Fibroblast of mammary gland (primary cell): ENCODE results near the gene ZNF274.
"Not testable (repeated sequence)": the region's sequence is repeated elsewhere in the genome, so short reads cannot be mapped to it uniquely, and the experiment has no call there.

Experiments used
- DNase-seq: peaks from one replicate; pipeline ENCODE4 v3.0.0-alpha.2; 2010; ENCODE audit warnings: low read depth
- H3K4me3 ChIP-seq: 2 replicates; pipeline ENCODE4 v1.5.1; 2011; ENCODE audit warnings: low read depth, mild to moderate bottlenecking, low read length, moderate library complexity; ENCODE audit not compliant: control insufficient read depth
- TF ChIP-seq, protein P1 (sequence below): conservative IDR thresholded peaks from 2 replicates; pipeline ENCODE4 v1.5.1; 2011; ENCODE audit warnings: low read depth, low read length, inconsistent platforms; ENCODE audit not compliant: control insufficient read depth, insufficient read depth

ZNF274 gene

DNA sequence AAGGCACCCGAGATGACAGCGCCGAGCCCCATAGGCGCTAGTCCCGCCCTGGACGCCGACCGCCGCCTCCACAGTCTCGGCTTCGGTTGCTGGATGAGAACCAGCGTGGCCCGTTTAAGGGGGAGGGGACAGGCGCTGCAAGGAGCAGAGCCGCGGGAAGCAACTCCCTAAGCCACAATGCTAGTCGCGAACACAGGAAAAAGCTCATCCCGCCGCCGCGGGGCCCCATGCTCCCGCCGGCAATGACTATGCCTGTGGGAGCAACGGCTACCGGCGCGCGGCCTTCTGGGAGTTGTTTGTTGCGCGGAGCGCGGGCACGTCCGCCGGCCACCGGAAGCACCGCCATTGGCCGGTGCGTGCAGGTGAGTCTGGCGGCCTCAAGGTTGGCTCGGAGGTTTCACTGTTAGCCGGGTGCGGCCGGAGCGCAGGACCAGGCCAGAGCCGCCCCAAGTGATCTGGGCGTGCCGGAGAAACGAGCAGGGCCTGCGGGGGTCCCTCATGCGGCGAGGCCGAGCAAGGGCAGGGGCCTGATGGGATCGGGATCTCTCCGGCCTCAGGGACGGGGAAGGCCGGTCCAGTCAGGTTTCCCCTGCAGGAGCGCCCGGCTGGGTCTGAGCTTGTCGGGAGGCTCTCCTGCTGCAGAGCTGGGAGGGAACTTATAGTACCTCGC is 45.9 kb downstream of the ZNF274 start, which contains the start of gene ZNF544:
Gene ZNF544, plus strand, starts transcription at position 330 of the 670 bp plus-strand sequence. CDS start 15,110 bp downstream, outside the sequence.
- TF ChIP-seq, protein P1, sequence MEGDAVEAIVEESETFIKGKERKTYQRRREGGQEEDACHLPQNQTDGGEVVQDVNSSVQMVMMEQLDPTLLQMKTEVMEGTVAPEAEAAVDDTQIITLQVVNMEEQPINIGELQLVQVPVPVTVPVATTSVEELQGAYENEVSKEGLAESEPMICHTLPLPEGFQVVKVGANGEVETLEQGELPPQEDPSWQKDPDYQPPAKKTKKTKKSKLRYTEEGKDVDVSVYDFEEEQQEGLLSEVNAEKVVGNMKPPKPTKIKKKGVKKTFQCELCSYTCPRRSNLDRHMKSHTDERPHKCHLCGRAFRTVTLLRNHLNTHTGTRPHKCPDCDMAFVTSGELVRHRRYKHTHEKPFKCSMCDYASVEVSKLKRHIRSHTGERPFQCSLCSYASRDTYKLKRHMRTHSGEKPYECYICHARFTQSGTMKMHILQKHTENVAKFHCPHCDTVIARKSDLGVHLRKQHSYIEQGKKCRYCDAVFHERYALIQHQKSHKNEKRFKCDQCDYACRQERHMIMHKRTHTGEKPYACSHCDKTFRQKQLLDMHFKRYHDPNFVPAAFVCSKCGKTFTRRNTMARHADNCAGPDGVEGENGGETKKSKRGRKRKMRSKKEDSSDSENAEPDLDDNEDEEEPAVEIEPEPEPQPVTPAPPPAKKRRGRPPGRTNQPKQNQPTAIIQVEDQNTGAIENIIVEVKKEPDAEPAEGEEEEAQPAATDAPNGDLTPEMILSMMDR = no peak
- peak; percentile 67 for DNase-seq
- H3K4me3 ChIP-seq = peak within 1 kb of the TSS; percentile 77

DNA sequence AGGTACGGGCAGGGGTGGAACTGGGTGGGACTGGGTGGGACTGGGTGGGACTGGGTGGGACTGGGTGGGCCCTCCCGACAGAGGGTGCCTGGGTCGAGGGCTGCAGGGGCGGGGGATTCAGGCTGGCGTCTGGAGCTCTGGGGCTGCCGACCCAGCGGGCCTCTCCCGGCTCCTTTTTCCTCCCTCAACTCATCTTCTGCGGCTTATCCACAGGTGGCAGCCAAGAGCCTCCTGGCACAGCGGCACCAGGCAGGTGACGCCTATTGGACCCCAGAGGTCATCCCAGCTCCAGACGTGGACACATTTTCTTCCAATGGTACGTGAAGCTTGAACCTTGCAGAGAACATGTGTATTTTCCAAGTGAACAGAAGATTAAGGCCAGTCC is 46.4 kb downstream of the ZNF274 start:
- TF ChIP-seq, protein P1 = peak; percentile 45
- peak overlapping the region; percentile 77 for H3K4me3 ChIP-seq
- peak; percentile 49 for DNase-seq

DNA sequence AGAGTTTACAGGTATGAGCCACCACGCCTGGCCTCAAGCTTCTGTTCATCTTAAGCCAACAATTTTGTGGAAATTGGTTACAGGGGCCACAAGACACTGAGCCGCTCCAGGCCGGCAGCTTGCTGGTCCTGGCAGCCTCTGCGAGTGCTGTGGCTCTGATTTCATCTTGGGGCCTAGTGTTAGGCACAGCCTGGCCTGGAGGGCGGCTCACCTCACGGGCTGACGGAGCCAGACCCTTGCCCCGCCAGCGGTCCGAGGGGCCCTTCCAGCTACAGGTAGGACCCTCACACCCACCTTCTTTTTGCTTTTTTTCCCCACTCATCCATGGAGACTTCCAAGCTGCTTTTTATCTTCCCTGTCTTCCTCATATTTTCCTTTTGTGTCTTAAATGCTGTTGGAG is 54.5 kb downstream of the ZNF274 start:
- no peak for DNase-seq
- TF ChIP-seq, protein P1 = no peak
- no peak overlapping the region for H3K4me3 ChIP-seq

DNA sequence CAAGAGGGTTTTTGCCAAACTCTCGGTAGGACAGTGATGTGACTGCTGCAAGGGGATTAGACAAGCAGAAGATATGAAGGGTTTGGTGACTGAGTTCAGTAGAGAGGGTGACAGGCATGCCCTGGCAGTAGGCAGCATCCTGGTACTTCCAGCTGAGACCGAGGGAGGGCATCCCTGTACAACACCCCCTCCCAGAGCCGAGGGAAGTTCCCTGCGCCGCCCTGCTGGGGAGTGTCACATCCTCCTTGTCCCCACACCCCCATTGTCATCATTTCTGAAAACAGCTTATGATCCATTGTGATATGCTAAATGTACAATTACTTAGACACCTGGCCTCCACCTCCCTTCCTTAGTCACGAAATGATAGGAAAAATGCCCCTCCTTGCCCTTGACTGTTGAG is 60.5 kb downstream of the ZNF274 start:
- DNase-seq = no peak
- no peak overlapping the region for H3K4me3 ChIP-seq
- TF ChIP-seq, protein P1 = no peak

DNA sequence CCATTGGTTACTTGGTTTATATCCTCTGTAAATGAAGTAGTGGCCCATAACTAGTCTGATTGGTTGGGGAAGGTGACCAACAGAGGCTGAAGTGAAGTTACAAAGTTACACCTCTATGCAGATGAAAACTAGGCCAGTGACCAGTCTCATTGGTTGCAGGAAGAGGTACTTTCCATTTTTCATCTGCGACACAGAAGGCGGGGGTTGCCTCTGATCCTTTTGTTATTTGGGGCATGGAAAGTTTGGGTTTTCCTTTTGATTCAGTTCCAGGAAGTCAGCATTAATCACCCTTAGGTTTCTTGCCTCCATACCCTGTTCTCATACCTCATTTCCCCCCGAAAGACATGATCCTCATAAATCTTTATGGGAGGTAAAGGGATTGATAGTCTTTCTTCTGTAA is 66.0 kb downstream of the ZNF274 start:
- H3K4me3 ChIP-seq = no peak overlapping the region
- DNase-seq = no peak
- TF ChIP-seq, protein P1 = no peak

DNA sequence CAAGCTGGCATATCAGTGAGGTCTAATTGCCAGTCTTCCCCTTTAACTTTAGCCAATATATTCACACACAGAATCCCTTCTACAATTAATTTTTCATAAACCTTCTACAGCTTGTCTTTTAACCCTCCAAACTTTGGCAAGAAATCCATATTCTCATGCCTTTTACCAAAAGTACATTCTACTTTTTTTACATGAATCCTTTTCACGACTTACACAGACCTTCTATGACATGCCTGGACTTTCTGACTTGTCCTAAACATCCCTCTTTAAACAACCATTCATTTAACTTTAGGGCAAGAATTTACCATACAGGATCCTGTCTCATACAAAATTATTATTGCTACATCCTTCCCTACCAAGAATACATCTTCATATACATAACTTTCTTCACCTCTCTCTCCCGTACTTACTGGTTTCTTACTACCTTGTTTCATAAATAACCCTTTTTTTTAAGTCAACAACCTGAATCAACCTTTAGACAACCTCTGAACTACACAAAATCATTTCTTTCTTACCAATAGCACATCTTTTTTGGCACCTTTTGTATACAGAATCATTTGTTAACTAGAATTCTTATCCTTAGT is 69.3 kb downstream of the ZNF274 start:
- TF ChIP-seq, protein P1 = no peak
- DNase-seq = peak; percentile 31
- H3K4me3 ChIP-seq = no peak overlapping the region

DNA sequence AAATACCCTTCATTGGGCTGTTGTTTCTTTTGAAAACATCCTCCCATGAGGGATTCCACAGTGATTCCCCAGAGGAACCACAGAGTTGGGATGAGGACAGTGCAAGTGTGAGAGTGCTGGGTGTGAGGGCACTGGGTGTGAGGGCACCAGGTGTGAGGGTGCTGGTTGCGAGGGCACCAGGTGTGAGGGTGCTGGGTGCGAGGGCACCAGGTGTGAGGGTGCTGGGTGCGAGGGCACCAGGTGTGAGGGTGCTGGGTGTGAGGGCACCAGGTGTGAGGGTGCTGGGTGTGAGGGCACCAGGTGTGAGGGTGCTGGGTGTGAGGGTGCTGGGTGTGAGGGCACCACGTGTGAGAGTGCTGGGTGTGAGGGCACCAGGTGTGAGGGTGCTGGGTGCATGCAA is 75.4 kb downstream of the ZNF274 start:
- DNase-seq, H3K4me3 ChIP-seq: not testable (repeated sequence)
